GM23338 (cell line): ENCODE data around the gene PTBP3. TPM values are rescaled to one million over a fixed set of nuclear protein-coding genes. Genes with fewer than 3 reads are reported as not detected.

Experiments
- ATAC-seq: fragments of 200-7000 bp; cut with Tn5 transposase; 3 replicates; pipeline ENCODE4 v1.9.1; 2020
- DNase-seq: peaks from one replicate; pipeline ENCODE4 v3.0.0-alpha.2; 2015; ENCODE audit warnings: low spot score
- H2AFZ ChIP-seq: fragments of 200-600 bp; sonication (generic); 2 replicates; pipeline ENCODE4 v1.8.0; 2016; ENCODE audit warnings: antibody characterized with exemption, mild to moderate bottlenecking, moderate library complexity
- H3F3A ChIP-seq: fragments of 200-600 bp; sonication (generic); replicated peaks from 2 replicates; pipeline ENCODE4 v1.8.0; 2017; ENCODE audit warnings: antibody characterized with exemption, mixed run types, low read depth
- H3K27ac ChIP-seq: fragments of 200-600 bp; sonication (generic); 2 replicates; pipeline ENCODE4 v1.6.1; 2016; ENCODE audit warnings: low read depth
- H3K27me3 ChIP-seq: fragments of 200-600 bp; sonication (generic); 2 replicates; pipeline ENCODE4 v1.8.0; 2016; ENCODE audit warnings: mild to moderate bottlenecking, mixed run types, moderate library complexity; ENCODE audit not compliant: insufficient read depth
- H3K36me3 ChIP-seq: fragments of 200-600 bp; sonication (generic); 2 replicates; pipeline ENCODE4 v1.8.0; 2016; ENCODE audit warnings: mild to moderate bottlenecking; ENCODE audit not compliant: insufficient read depth
- H3K4me1 ChIP-seq: fragments of 200-600 bp; sonication (generic); 2 replicates; pipeline ENCODE4 v1.8.0; 2016; ENCODE audit warnings: mild to moderate bottlenecking, moderate library complexity; ENCODE audit not compliant: insufficient read depth
- H3K4me2 ChIP-seq: fragments of 200-600 bp; sonication (generic); 2 replicates; pipeline ENCODE4 v1.7.1; 2017; ENCODE audit warnings: mixed run types
- H3K4me3 ChIP-seq: fragments of 200-600 bp; sonication (generic); 2 replicates; pipeline ENCODE4 v1.6.1; 2016; ENCODE audit warnings: mixed run types
- H3K79me2 ChIP-seq: fragments of 200-600 bp; sonication (generic); replicated peaks from 2 replicates; pipeline ENCODE4 v1.8.0; 2017; ENCODE audit warnings: mild to moderate bottlenecking; ENCODE audit not compliant: insufficient read depth
- H3K9me2 ChIP-seq: fragments of 200-600 bp; sonication (generic); 2 replicates; pipeline ENCODE4 v1.8.0; 2017; ENCODE audit not compliant: insufficient read depth
- H4K20me1 ChIP-seq: fragments of 200-600 bp; sonication (generic); replicated peaks from 2 replicates; pipeline ENCODE4 v1.8.0; 2017; ENCODE audit warnings: mild to moderate bottlenecking; ENCODE audit not compliant: insufficient read depth
- H3K27ac Mint-ChIP-seq: 2 replicates; pipeline ENCODE4 v1.8.0; 2020; ENCODE audit warnings: inconsistent platforms, mild to moderate bottlenecking, moderate library complexity, mixed read lengths
- H3K27me3 Mint-ChIP-seq: 3 replicates; pipeline ENCODE4 v1.8.0; 2022; ENCODE audit warnings: low read depth, mild to moderate bottlenecking, moderate library complexity, mixed read lengths, inconsistent platforms; ENCODE audit not compliant: insufficient read depth, poor library complexity
- H3K36me3 Mint-ChIP-seq: 3 replicates; pipeline ENCODE4 v1.8.0; 2021; ENCODE audit warnings: low read depth, mild to moderate bottlenecking, inconsistent platforms, moderate library complexity, mixed read lengths
- H3K4me1 Mint-ChIP-seq: 3 replicates; pipeline ENCODE4 v1.8.0; 2020; ENCODE audit warnings: mild to moderate bottlenecking, inconsistent platforms, mixed read lengths
- H3K4me3 Mint-ChIP-seq: 3 replicates; pipeline ENCODE4 v1.8.0; 2021; ENCODE audit warnings: moderate library complexity, mild to moderate bottlenecking, inconsistent platforms, mixed read lengths
- H3K9me3 Mint-ChIP-seq: 3 replicates; pipeline ENCODE4 v1.8.0; 2020; ENCODE audit warnings: moderate library complexity, mild to moderate bottlenecking, inconsistent platforms, mixed read lengths
- CREB1 ChIP-seq: fragments of 250-450 bp; sonication (Bioruptor Pico); IDR thresholded peaks from 2 replicates; pipeline ENCODE4 v1.5.0; 2020; ENCODE audit warnings: low read depth, mild to moderate bottlenecking, moderate library complexity
- EZH2 ChIP-seq: fragments of 200-600 bp; sonication (generic); IDR thresholded peaks from one replicate; pipeline ENCODE4 v1.8.0; 2017; ENCODE audit warnings: antibody characterized with exemption, mild to moderate bottlenecking, low read depth; ENCODE audit not compliant: unreplicated experiment
- EZH2phosphoT487 ChIP-seq: fragments of 200-600 bp; sonication (generic); IDR thresholded peaks from one replicate; pipeline ENCODE4 v1.8.1; 2018; ENCODE audit warnings: antibody characterized with exemption; ENCODE audit not compliant: unreplicated experiment
- JUNB ChIP-seq: IDR thresholded peaks from one replicate; pipeline ENCODE4 v1.6.1; 2016; ENCODE audit warnings: antibody characterized with exemption; ENCODE audit not compliant: unreplicated experiment
- NANOG ChIP-seq: IDR thresholded peaks from 2 replicates; pipeline ENCODE4 v1.6.1; 2016; ENCODE audit warnings: antibody characterized with exemption, borderline replicate concordance
- POLR2AphosphoS5 ChIP-seq: IDR thresholded peaks from 2 replicates; pipeline ENCODE4 v1.6.1; 2016; ENCODE audit warnings: antibody characterized with exemption, low read depth
- STAT1 ChIP-seq: IDR thresholded peaks from one replicate; pipeline ENCODE4 v1.6.1; 2016; ENCODE audit warnings: antibody characterized with exemption; ENCODE audit not compliant: unreplicated experiment
- ZNF114 ChIP-seq: fragments of 250-450 bp; sonication (Bioruptor Pico); IDR thresholded peaks from 2 replicates; pipeline ENCODE4 v1.5.0; 2020; ENCODE audit warnings: mild to moderate bottlenecking, moderate library complexity
- ZNF331 ChIP-seq: fragments of 250-450 bp; sonication (Bioruptor Pico); IDR thresholded peaks from 2 replicates; pipeline ENCODE4 v1.5.0; 2020; ENCODE audit warnings: low read depth, mild to moderate bottlenecking, moderate library complexity
- polyA plus RNA-seq: library from polyadenylated mRNA; unstranded; fragments of >200 nt; fragmentation: Nextera tagmentation; extraction: Ambion mirVana; gene quantifications from 2 replicates; pipeline ENCODE4 v1.2.1, GENCODE V29; 2016
- total RNA-seq: library from RNA; depleted of rRNA; stranded (reverse); fragments of >200 nt; shearing (Covaris generic); gene quantifications from 2 replicates; pipeline ENCODE4 v1.2.3, GENCODE V29; 2014
- TF ChIP-seq, protein P1 (sequence below): IDR thresholded peaks from 2 replicates; pipeline ENCODE4 v1.6.1; 2016; ENCODE audit warnings: antibody characterized with exemption
- TF ChIP-seq, protein P2 (sequence below): IDR thresholded peaks from one replicate; pipeline ENCODE4 v1.6.1; 2018; ENCODE audit warnings: antibody characterized with exemption; ENCODE audit not compliant: unreplicated experiment
- TF ChIP-seq, protein P3 (sequence below), 2 experiments: fragments of 200-600 bp in 1 of 2; sonication (generic) in 1 of 2; conservative IDR thresholded peaks; 2 replicates each; pipeline versions ENCODE4 v1.5.1 to v1.6.1; 2016 to 2017; ENCODE audit warnings: antibody characterized with exemption in 2 of 2, low read depth in 2 of 2, mild to moderate bottlenecking in 2 of 2, moderate library complexity in 1 of 2
- TF ChIP-seq, protein P4 (sequence below): fragments of 250-450 bp; sonication (Bioruptor Pico); IDR thresholded peaks from 2 replicates; pipeline ENCODE4 v1.5.0; 2020; ENCODE audit warnings: mild to moderate bottlenecking, moderate library complexity

The PTBP3 gene
- total and polyA plus RNA-seq, 2 experiments from 2014 or later: 20.0 to 92.9 TPM

DNA sequence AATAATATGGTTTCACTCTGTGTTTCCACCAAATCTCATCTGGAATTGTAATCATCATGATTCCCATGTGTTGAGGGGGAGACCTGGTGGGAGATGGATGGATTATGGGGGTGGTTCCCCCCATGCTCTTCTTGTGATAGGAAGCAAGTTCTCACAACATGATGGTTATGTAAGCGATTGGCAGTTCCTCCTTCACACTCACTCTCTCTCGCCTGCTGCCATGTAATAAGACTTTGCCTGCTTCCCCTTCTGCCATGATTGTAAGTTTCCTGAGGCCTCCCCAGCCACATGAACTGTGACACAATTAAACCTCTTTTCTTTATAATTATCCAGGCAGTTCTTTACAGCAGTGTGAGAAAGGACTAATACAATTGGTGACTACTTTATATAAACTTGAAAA, 48.4 kb downstream of the PTBP3 start:
- Mint-ChIP-seq H3K9me3 (peaks cover 46% of the 10 kb centered on the region), H3K36me3 (peaks cover 59% of the 10 kb centered on the region), H3K4me3 (no peak overlapping the region), H3K27me3 (peaks cover 2% of the 10 kb centered on the region), H3K4me1 (no peaks in the 10 kb centered on the region; the same call in 1 of the 3 replicates), H3K27ac (no peak overlapping the region)
- Histone ChIP-seq H3K27ac (no peak overlapping the region), H3K4me2 (no peak overlapping the region), H3K79me2 (peaks cover 27% of the 10 kb centered on the region), H3K4me1 (peaks cover 11% of the 10 kb centered on the region), H3K36me3 (no peaks in the 10 kb centered on the region), H2AFZ (no peak overlapping the region), H3F3A (no peaks in the 10 kb centered on the region), H3K27me3 (no peaks in the 10 kb centered on the region), H3K9me2 (no peaks in the 10 kb centered on the region), H3K4me3 (no peak overlapping the region), H4K20me1 (0 out of 2 replicates have a peak, but pooled peaks cover 7% of the 10 kb centered on the region)
- ATAC-seq: no peak
- TF ChIP-seq, protein P1, sequence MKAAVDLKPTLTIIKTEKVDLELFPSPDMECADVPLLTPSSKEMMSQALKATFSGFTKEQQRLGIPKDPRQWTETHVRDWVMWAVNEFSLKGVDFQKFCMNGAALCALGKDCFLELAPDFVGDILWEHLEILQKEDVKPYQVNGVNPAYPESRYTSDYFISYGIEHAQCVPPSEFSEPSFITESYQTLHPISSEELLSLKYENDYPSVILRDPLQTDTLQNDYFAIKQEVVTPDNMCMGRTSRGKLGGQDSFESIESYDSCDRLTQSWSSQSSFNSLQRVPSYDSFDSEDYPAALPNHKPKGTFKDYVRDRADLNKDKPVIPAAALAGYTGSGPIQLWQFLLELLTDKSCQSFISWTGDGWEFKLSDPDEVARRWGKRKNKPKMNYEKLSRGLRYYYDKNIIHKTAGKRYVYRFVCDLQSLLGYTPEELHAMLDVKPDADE: no peak
- TF ChIP-seq ZNF114: no peak
- no peak for TF ChIP-seq STAT1
- TF ChIP-seq EZH2phosphoT487: no peak
- TF ChIP-seq, protein P2, sequence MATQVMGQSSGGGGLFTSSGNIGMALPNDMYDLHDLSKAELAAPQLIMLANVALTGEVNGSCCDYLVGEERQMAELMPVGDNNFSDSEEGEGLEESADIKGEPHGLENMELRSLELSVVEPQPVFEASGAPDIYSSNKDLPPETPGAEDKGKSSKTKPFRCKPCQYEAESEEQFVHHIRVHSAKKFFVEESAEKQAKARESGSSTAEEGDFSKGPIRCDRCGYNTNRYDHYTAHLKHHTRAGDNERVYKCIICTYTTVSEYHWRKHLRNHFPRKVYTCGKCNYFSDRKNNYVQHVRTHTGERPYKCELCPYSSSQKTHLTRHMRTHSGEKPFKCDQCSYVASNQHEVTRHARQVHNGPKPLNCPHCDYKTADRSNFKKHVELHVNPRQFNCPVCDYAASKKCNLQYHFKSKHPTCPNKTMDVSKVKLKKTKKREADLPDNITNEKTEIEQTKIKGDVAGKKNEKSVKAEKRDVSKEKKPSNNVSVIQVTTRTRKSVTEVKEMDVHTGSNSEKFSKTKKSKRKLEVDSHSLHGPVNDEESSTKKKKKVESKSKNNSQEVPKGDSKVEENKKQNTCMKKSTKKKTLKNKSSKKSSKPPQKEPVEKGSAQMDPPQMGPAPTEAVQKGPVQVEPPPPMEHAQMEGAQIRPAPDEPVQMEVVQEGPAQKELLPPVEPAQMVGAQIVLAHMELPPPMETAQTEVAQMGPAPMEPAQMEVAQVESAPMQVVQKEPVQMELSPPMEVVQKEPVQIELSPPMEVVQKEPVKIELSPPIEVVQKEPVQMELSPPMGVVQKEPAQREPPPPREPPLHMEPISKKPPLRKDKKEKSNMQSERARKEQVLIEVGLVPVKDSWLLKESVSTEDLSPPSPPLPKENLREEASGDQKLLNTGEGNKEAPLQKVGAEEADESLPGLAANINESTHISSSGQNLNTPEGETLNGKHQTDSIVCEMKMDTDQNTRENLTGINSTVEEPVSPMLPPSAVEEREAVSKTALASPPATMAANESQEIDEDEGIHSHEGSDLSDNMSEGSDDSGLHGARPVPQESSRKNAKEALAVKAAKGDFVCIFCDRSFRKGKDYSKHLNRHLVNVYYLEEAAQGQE: no peak
- no peak for TF ChIP-seq EZH2
- TF ChIP-seq CREB1: no peak
- TF ChIP-seq, protein P3, sequence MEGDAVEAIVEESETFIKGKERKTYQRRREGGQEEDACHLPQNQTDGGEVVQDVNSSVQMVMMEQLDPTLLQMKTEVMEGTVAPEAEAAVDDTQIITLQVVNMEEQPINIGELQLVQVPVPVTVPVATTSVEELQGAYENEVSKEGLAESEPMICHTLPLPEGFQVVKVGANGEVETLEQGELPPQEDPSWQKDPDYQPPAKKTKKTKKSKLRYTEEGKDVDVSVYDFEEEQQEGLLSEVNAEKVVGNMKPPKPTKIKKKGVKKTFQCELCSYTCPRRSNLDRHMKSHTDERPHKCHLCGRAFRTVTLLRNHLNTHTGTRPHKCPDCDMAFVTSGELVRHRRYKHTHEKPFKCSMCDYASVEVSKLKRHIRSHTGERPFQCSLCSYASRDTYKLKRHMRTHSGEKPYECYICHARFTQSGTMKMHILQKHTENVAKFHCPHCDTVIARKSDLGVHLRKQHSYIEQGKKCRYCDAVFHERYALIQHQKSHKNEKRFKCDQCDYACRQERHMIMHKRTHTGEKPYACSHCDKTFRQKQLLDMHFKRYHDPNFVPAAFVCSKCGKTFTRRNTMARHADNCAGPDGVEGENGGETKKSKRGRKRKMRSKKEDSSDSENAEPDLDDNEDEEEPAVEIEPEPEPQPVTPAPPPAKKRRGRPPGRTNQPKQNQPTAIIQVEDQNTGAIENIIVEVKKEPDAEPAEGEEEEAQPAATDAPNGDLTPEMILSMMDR (conservative IDR thresholded peaks at IDR 0.05; ENCODE audit: low read depth in 2 of 2): no peak
- TF ChIP-seq ZNF331 (CRISPR knock-in tag): no peak
- no peak for TF ChIP-seq NANOG
- TF ChIP-seq JUNB: no peak
- TF ChIP-seq, protein P4, sequence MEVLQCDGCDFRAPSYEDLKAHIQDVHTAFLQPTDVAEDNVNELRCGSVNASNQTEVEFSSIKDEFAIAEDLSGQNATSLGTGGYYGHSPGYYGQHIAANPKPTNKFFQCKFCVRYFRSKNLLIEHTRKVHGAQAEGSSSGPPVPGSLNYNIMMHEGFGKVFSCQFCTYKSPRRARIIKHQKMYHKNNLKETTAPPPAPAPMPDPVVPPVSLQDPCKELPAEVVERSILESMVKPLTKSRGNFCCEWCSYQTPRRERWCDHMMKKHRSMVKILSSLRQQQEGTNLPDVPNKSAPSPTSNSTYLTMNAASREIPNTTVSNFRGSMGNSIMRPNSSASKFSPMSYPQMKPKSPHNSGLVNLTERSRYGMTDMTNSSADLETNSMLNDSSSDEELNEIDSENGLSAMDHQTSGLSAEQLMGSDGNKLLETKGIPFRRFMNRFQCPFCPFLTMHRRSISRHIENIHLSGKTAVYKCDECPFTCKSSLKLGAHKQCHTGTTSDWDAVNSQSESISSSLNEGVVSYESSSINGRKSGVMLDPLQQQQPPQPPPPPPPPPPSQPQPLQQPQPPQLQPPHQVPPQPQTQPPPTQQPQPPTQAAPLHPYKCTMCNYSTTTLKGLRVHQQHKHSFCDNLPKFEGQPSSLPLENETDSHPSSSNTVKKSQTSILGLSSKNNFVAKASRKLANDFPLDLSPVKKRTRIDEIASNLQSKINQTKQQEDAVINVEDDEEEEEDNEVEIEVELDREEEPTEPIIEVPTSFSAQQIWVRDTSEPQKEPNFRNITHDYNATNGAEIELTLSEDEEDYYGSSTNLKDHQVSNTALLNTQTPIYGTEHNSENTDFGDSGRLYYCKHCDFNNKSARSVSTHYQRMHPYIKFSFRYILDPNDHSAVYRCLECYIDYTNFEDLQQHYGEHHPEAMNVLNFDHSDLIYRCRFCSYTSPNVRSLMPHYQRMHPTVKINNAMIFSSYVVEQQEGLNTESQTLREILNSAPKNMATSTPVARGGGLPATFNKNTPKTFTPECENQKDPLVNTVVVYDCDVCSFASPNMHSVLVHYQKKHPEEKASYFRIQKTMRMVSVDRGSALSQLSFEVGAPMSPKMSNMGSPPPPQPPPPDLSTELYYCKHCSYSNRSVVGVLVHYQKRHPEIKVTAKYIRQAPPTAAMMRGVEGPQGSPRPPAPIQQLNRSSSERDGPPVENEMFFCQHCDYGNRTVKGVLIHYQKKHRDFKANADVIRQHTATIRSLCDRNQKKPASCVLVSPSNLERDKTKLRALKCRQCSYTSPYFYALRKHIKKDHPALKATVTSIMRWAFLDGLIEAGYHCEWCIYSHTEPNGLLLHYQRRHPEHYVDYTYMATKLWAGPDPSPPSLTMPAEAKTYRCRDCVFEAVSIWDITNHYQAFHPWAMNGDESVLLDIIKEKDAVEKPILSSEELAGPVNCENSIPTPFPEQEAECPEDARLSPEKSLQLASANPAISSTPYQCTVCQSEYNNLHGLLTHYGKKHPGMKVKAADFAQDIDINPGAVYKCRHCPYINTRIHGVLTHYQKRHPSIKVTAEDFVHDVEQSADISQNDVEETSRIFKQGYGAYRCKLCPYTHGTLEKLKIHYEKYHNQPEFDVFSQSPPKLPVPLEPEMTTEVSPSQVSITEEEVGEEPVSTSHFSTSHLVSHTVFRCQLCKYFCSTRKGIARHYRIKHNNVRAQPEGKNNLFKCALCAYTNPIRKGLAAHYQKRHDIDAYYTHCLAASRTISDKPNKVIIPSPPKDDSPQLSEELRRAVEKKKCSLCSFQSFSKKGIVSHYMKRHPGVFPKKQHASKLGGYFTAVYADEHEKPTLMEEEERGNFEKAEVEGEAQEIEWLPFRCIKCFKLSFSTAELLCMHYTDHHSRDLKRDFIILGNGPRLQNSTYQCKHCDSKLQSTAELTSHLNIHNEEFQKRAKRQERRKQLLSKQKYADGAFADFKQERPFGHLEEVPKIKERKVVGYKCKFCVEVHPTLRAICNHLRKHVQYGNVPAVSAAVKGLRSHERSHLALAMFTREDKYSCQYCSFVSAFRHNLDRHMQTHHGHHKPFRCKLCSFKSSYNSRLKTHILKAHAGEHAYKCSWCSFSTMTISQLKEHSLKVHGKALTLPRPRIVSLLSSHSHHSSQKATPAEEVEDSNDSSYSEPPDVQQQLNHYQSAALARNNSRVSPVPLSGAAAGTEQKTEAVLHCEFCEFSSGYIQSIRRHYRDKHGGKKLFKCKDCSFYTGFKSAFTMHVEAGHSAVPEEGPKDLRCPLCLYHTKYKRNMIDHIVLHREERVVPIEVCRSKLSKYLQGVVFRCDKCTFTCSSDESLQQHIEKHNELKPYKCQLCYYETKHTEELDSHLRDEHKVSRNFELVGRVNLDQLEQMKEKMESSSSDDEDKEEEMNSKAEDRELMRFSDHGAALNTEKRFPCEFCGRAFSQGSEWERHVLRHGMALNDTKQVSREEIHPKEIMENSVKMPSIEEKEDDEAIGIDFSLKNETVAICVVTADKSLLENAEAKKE (CRISPR knock-in tag): no peak
- TF ChIP-seq POLR2AphosphoS5: no peak
- DNase-seq: no peak
